ENCODE results near the gene TMEM163.

The TMEM163 gene

DNA sequence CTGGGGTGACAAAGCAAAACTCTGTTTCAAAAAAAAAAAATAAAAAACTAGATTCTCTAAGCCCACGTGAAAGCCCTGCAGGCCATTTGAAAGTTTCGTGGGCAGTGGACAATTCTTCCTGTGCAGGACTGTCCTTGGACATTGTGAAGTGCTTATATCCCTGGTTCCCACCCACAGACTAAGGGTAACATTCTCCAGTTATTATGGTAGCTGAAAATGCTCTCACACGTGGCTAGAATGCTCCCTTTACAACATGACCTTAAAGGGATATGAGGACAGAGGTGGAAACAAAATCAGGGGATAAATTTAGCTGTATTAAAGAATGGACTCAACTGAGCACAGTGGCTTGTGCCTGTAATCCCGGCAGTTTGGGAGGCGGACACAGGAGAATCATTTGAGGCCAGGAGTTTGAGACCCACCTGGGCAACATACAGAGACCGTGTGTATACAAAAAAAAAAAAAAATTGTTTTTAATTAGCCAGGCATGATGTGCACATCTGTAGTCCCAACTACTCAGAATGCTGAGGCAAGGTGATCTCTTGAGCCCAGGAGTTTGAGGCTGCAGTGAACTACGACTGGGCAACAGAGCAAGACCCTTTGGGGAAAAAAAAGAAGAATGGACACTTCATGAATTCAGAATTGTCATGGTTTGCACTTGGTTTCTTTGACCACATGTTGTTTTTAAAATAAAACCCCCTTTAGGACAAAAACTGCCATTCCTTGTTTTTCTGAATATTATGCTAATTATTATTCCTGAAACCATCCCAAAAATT lies 297.1 kb downstream of the TMEM163 start:
- FAIRE-seq (no peak), DNase-seq (ENCODE audit: insufficient read length, low spot score) (no peak)

GRCh38 chr2:134420920-134421319 lies 297.9 kb downstream of the TMEM163 start:
- no peak for FAIRE-seq
- DNase-seq (ENCODE audit: insufficient read length, low spot score), result no peak

GRCh38 chr2:134420259-134420658 lies 298.5 kb downstream of the TMEM163 start:
- no peak for DNase-seq (ENCODE audit: insufficient read length, low spot score)
- no peak for FAIRE-seq

DNA sequence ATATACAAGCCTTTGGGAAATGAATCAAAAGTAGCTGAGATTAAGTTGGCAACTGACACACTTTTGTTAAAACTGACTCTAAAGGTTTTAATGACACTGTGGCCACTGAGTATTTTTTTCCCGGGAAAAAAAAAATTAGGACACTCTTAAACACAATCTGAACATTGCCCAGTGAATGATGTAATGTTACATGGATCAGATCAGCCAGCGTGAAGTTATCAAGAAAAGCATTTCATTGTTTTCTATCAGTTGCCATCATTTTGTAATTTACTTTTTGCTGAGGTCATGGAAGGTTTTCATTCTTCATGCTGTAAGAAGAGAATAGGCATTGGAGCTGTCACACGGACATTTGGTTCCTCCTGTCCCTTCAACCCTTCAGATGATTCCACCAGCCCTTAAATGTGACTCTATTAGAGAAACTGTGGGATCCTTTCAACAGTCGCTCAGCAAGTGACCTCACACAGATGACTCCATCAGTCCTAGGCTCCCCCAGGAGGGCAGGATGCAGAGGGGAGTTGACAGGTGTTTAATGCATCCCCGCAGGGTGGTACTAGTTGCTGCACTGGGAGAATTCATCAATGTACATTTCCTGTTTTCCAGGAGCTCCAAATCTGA lies 300.7 kb downstream of the TMEM163 start:
- FAIRE-seq (no peak), DNase-seq (ENCODE audit: insufficient read length, low spot score) (no peak)

DNA sequence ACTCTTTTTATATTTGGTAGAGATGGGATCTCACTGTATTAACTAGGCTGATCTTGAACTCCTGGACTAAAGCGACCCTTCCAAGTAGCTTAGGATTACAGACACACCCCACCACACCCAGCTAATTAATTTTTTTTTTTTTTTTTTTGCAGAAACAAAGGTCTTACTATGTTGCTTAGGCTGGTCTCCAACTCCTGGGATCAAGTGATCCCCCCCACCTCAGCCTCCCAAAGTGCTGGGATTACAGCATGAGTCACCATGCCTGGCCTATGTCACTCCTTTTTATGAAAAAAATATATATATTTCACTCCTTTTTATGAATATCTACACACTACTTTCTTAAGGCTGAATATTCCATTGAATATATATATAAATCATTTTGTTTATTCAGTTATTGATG lies 302.2 kb downstream of the TMEM163 start:
- DNase-seq (ENCODE audit: insufficient read length, low spot score) (no peak), FAIRE-seq (no peak)

DNA sequence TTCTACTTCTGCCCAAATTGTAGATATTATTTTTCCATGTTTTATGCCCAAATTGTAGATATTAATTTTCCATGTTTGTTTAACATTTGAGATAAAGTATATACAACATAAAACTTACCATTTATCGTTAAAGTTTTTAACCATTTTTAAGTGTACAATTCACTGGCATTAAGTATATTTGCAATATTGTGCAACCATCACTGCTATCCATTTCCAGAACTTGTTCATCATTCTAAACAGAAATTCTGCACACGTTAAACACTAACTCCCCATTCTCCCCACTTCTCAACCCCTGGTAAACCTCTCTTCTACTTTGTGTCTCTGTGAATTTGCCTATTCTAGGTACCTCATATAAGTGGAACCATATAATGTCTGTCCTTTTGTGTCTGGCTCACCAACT lies 302.8 kb downstream of the TMEM163 start:
- no peak for FAIRE-seq

DNA sequence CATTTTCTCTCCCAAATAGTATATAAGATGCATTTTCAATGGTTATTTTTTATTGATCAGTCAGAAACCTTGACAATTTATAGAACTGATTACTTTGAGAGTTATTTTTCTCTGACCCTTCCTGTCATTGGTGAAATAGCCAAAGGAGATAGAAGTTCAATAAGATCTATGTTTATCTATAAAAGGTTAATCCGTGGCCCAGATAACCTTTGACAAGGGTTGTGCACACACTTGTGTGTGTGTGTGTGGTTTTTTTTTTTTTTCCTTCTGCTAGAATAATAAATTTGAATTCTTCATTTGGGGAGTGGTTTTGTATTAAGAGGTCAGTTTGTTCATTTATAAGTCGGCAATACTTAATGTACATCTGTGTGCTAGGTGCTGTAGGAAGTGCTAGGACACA lies 304.9 kb downstream of the TMEM163 start:
- DNase-seq (ENCODE audit: insufficient read length, low spot score), result no peak
- no peak for FAIRE-seq

More for the DNA sequence above, 302.8 kb downstream of the TMEM163 start:
- no peak for DNase-seq (ENCODE audit: insufficient read length, low spot score)

GRCh38 chr2:134413430-134413829 lies 305.4 kb downstream of the TMEM163 start:
- no peak for DNase-seq (ENCODE audit: insufficient read length, low spot score)
- no peak for FAIRE-seq

DNA sequence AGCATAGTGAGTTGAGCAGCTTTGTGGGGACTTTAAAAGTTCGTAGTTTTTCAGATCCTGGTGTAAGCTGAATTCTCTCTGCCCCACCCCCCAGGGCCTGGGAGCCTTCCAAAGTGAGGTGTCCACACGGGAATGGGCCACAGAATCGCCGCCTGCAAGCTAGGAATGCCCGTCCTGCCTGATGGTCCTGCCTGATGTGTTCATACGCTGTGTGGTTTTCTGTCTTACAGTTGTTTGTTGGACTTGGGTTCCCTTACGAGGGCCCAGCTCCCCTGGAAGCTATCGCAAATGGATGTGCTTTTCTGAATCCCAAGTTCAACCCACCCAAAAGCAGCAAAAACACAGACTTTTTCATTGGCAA lies 306.2 kb downstream of the TMEM163 start:
- no peak for FAIRE-seq
- no peak for DNase-seq (ENCODE audit: insufficient read length, low spot score)

- peak; percentile 93 for FAIRE-seq
- DNase-seq (ENCODE audit: insufficient read length, low spot score), result peak; percentile 51
These were observed 306.8 kb downstream of the TMEM163 start for GRCh38 chr2:134411828-134412638.

- FAIRE-seq (no peak), DNase-seq (ENCODE audit: insufficient read length, low spot score) (peak; percentile 5)
These were observed 307.4 kb downstream of the TMEM163 start for GRCh38 chr2:134411279-134411827.

DNA sequence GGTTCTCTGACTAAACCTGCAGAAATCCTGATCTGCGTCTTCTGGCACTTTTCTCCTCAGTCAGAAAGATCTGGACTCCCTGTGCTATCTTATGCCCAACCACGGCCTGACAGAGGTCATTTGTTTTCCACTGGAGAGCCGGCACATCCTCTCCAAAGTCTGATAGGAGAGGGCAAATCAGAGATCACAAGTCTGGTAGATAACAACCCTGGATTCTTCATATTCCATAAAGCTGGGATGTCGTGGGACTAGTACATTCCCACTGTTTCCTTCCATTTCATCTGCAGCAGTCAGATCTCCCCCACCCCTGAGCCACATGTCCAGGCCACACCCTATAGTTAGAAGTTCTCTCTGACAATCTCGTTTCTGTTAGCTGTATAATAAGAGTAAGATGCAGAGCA lies 308.0 kb downstream of the TMEM163 start:
- no peak for FAIRE-seq

DNA sequence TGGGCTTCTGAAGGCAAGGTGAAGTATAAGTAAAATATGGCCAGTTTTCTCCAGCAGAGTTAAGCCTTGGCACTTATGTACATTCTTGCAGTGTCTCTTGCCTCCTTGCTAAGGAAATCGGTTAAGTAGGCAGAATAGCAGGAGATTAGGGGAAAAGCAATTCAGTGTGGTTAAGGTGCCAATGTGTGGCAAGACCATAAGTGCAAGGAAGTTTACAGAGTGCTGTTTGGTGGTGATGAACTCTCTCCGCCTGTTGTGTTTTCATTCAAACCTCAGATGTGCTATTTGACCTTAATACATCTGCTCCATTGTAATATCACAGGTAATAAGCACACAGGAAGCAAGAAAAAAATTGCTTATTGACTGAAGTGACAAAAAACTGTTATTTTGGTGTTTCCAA lies 308.8 kb downstream of the TMEM163 start:
- no peak for FAIRE-seq

More for the DNA sequence above, 308.0 kb downstream of the TMEM163 start:
- no peak for DNase-seq (ENCODE audit: insufficient read length, low spot score)

DNA sequence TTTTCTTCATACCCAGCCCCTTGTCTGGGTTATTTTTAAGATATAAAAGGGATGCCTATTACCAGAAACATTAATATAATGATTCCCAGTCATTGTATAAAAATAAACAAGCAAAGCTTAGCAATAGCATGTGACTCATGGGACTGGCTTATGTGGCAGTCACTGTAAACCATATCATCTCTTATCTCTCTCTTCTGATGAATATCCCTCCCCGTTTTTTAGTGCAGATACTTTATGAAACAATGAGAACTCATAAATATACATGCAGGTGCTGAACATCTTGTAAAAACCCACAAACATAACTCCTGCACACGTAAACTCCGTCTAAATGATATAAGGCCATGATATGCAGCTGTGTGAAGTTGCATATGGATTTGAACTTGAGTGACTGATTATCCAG lies 310.0 kb downstream of the TMEM163 start:
- DNase-seq (ENCODE audit: insufficient read length, low spot score) (no peak), FAIRE-seq (no peak)

More for the DNA sequence above, 308.8 kb downstream of the TMEM163 start:
- no peak for DNase-seq (ENCODE audit: insufficient read length, low spot score)

- no peak for DNase-seq (ENCODE audit: insufficient read length, low spot score)
- FAIRE-seq, result no peak
These were observed 310.4 kb downstream of the TMEM163 start for GRCh38 chr2:134408386-134408785.

DNA sequence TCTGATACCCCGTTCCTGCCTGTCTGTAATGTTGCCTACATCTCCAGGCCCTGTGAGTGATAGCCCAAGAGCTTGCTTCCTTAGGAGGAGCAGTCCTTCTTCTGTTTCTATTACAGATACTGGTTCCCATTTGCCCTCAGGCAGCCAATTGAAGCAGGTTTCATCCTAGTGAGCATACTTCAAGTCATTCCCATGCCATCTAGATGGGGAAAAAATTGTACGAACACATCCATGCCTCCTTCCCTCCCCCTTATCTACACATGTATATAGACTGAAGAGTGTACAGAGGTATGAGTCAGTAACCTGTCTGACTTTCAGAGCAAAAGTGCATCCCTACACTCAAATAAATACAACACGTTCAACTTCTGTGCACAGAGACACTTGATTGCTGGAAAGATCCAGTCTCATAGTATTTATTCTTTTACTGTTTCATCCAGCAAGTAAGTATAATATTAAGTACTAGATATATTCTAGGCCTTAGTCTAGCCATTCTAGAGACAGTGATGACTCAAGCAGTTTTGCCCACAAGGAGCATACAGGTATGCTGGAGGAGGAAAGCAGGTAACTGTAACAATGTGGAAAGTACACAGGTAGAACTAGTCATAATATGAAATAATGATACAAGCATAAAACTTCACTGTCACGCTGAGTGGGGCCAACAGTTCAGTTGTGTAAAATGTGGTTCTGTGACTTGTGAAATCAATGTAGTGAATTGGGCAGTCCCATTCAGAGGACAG lies 311.5 kb downstream of the TMEM163 start:
- FAIRE-seq, result no peak

DNA sequence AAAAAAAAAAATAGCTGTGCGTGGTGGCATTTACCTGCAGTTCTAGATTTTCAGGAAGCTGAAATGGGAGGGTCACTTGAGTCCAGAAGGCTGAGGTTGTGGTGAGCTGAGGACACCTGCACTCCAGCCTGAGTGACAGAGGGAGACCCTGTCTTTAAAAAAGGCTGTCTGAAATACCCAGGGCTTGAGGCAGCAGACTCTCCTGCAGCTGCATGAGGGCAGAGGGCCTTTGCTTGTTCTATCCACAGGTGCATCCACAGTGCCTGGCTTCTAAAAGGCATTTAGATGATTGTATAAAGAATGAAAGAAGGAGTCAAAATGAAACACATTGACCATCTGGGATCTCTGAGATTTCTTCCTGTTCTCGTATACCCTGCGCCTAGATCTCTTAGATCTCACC lies 312.1 kb downstream of the TMEM163 start:
- DNase-seq (ENCODE audit: insufficient read length, low spot score), result no peak
- FAIRE-seq, result no peak

More for the DNA sequence above, 311.5 kb downstream of the TMEM163 start:
- no peak for DNase-seq (ENCODE audit: insufficient read length, low spot score)

GRCh38 chr2:134406311-134406710 lies 312.5 kb downstream of the TMEM163 start:
- DNase-seq (ENCODE audit: insufficient read length, low spot score) (no peak), FAIRE-seq (no peak)

All from GM19239 (cell line).